Skin epidermis (tissue), 12 donors: Measurements from ENCODE around the gene CDCA4.
"Not testable (repeated sequence)": the region's sequence is repeated elsewhere in the genome, so short reads cannot be mapped to it uniquely, and the experiment has no call there.

Source experiments
- H3K27ac ChIP-seq, 21 experiments: fragments of 200-600 bp; sonication (generic) in 11 of 21; one replicate each; pipeline ENCODE4 v1.5.0; 2020; ENCODE audit warnings: mild to moderate bottlenecking in 3 of 21, inconsistent platforms in 2 of 21, moderate library complexity in 2 of 21
- H3K4me3 ChIP-seq, 7 experiments: fragments of 200-600 bp; sonication (generic) in 2 of 7; one replicate each; pipeline ENCODE4 v1.5.0; 2020; ENCODE audit warnings: inconsistent platforms in 2 of 7, mild to moderate bottlenecking in 2 of 7, moderate library complexity in 1 of 7

The CDCA4 gene

GRCh38 chr14:105041841-105042765, 21.2 kb upstream of the CDCA4 start:
- H3K4me3 ChIP-seq = no peak overlapping the region
- peak overlapping the region in 1 of 21 experiments; percentile 52 for H3K27ac ChIP-seq

- no peak overlapping the region for H3K27ac ChIP-seq
- H3K4me3 ChIP-seq = no peak overlapping the region
Observed at GRCh38 chr14:105039458-105040205, 18.7 kb upstream of the CDCA4 start.

- H3K4me3 ChIP-seq, H3K27ac ChIP-seq: not testable (repeated sequence)
Observed at GRCh38 chr14:105035616-105036015, 14.7 kb upstream of the CDCA4 start.

- Histone ChIP-seq H3K4me3 (no peak overlapping the region), H3K27ac (peak overlapping the region in 4 of 21 experiments; percentile 67 to 82 (median 76))
Observed at GRCh38 chr14:105034315-105035039, 13.6 kb upstream of the CDCA4 start.

- Histone ChIP-seq H3K4me3 (peak overlapping the region; percentile 19 to 53 (median 32)), H3K27ac (peak overlapping the region in 20 of 21 experiments; percentile 25 to 84 (median 74))
Observed at GRCh38 chr14:105033412-105033900, 12.6 kb upstream of the CDCA4 start.

GRCh38 chr14:105032451-105032901, 11.6 kb upstream of the CDCA4 start:
- Histone ChIP-seq H3K27ac (peak overlapping the region in 16 of 21 experiments; percentile 32 to 84 (median 76)), H3K4me3 (peak overlapping the region in 3 of 7 experiments; percentile 19 to 53 (median 37))

- no peak overlapping the region for H3K4me3 ChIP-seq
- H3K27ac ChIP-seq = no peak overlapping the region
Observed at GRCh38 chr14:105030836-105031396, 10.0 kb upstream of the CDCA4 start.

GRCh38 chr14:105030194-105030593, 9.3 kb upstream of the CDCA4 start:
- H3K4me3 ChIP-seq = no peak overlapping the region
- no peak overlapping the region for H3K27ac ChIP-seq

- H3K4me3 ChIP-seq = no peak overlapping the region
- no peak overlapping the region for H3K27ac ChIP-seq
Observed at GRCh38 chr14:105029402-105029801, 8.5 kb upstream of the CDCA4 start.

- Histone ChIP-seq H3K27ac (peak overlapping the region in 3 of 21 experiments; percentile 2 to 31 (median 15)), H3K4me3 (no peak overlapping the region)
Observed at GRCh38 chr14:105028251-105028927, 7.5 kb upstream of the CDCA4 start.

- peak overlapping the region in 3 of 21 experiments; percentile 2 to 31 (median 15) for H3K27ac ChIP-seq
- H3K4me3 ChIP-seq = not testable (repeated sequence)
Observed at GRCh38 chr14:105027718-105028117, 6.8 kb upstream of the CDCA4 start.

GRCh38 chr14:105026802-105027563, 6.1 kb upstream of the CDCA4 start:
- Histone ChIP-seq H3K4me3 (no peak overlapping the region), H3K27ac (peak overlapping the region in 2 of 21 experiments; percentile 34 to 77)

GRCh38 chr14:105026033-105026785, 5.3 kb upstream of the CDCA4 start:
- H3K4me3 ChIP-seq = no peak overlapping the region
- peak overlapping the region in 6 of 21 experiments; percentile 16 to 77 (median 47) for H3K27ac ChIP-seq

- Histone ChIP-seq H3K4me3 (no peak overlapping the region), H3K27ac (peak overlapping the region in 11 of 21 experiments; percentile 8 to 77 (median 55))
Observed at GRCh38 chr14:105025429-105025828, 4.5 kb upstream of the CDCA4 start.

- H3K27ac ChIP-seq = peak overlapping the region in 15 of 21 experiments; percentile 8 to 77 (median 58)
Observed at GRCh38 chr14:105023791-105024480, 3.1 kb upstream of the CDCA4 start.

GRCh38 chr14:105023144-105023543, 2.3 kb upstream of the CDCA4 start:
- H3K4me3 ChIP-seq = no peak overlapping the region
- peak overlapping the region in 2 of 21 experiments; percentile 14 to 77 for H3K27ac ChIP-seq

More at GRCh38 chr14:105023791-105024480, 3.1 kb upstream of the CDCA4 start:
- no peak overlapping the region for H3K4me3 ChIP-seq
